ENCODE measurements around the gene ZCCHC10.
A peak's percentile ranks its signal among the peaks of the same experiment; 100 is the strongest.
"Not testable (repeated sequence)": the region's sequence is repeated elsewhere in the genome, so short reads cannot be mapped to it uniquely, and the experiment has no call there.

Gene ZCCHC10

GRCh38 chr5:132972436-132972828 is 53.9 kb downstream of the ZCCHC10 start:
- DNase-seq: not testable (repeated sequence)

DNA sequence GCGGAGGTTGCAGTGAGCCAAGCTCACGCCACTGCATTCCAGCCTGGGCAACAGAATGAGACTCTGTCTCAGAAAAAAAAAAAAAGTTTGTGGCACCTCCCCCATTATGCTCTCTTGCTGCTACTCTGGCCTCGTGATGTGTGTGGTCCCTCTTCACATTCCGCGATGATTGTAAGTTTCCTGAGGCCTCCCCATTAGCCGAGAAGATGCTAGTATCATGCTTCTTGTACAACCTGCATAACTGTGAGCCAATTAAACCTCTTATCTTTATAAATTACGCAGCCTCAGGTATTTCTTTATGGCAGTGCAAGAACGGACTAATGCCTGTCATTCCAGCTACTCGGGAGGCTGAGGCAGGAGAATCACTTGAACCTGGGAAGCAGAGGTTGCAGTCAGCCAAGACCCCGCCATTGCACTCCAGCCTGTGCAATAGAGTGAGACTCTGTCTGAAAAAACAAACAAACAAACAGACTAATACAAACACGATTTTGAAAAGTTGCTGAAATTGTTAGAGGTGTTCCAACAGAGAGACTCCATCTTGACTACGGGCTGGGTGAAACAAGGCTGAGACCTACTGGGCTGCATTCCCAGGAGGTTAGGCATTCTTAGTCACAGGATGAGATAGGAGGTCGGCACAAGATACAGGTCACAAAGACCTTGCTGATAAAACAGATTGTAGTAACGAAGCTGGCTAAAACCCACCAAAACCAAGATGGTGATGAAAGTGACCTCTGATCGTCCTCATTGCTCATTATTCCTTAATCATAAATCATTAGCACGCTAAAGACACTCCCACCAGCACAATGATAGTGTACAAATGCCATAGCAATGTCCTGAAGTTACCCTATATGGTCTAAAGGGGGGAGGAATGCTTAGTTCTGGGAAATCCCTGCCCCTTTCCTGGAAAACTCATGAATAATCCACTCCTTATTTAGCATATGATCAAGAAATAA is 54.6 kb downstream of the ZCCHC10 start:
- no peak for DNase-seq

DNA sequence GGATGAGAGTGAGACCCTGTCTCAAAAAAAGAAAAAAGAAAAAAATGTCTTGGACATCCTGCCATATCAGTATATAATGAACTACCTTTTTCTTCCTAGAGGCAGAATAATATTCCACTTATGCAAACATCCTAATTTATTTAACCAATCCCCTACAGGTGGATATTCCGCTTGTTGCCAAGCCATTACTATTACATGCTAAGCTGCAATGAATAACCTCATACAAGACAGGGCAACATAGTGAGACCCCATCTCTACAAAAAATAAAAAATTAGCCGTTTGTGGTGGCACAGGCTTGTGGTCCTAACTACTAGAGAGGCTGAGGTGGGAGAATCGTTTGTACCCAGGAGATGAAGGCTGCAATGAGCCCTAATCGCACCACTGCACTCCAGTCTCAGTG is 61.2 kb downstream of the ZCCHC10 start:
- no peak for DNase-seq

DNA sequence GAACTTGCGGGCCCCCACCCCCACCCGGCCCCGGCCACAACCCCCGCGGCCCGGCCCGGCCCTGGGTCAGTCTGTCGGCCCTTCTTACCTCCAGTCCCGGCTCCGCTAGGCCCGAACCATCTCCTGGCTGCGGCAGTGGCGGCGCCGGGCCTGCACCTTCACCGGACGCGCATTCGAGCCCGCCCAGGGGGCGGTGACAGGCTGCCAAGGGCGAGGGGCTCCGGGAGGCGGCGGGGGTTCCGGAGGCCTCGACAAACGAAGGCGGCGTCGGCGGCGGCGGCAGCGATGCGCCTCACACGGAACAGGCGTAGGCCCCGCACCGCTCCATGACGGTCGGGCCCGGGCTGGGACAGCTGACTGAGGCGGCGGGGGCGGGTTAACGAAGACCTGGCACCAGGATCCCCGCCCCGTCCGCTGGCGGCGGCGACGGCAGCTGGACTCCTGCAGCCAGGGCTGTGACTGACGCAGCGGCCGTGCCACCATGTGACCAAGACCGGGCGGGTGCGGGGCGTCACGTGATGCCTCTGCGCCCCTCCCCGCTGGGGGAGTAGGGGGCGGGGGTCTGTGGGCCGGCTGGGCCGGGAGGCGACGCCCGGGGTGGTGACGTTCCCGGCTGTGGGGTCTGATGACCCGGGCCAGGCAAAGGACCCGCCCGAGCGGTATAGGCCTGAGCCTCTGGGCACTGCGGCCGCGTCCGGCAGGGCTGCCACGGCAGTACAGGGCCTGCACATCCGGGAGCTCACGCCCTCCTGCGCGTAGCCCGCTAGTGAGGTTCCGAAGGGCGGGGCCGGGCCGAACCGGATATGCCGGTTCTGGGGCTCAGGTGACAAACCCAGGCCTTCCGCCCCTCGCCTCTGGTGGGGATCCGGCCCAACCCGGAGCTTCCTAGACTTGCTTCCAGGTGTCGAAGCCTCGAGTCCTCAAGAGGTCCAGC is 62.9 kb downstream of the ZCCHC10 start, which contains the start of gene AFF4:
AFF4 (minus strand) TSS at position 464 of the 934 bp plus-strand sequence. CDS start 26,445 bp downstream, outside the sequence.
- peak; percentile 81 for DNase-seq

GRCh38 chr5:132962429-132963021 is 63.8 kb downstream of the ZCCHC10 start:
- DNase-seq: peak; percentile 47

DNA sequence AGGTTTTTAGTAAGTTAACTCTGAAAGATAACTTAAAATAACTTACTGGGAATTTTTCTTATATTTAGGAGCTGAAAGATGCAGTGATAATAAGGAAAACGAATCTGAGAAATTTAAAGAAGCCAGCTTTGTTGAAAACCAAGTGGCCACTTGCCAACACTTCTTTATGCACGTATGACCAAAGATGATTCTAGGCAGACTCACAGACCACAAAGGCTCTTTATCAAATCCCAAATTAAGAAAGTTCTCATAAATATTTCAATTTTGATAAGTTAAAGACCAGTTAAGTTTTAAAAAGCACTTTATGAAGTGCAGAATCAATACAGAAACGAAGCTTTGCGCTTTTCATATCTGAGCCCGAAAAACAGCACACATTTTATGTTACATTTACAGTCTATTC is 64.5 kb downstream of the ZCCHC10 start:
- no peak for DNase-seq

- DNase-seq: not testable (repeated sequence)
Observed at GRCh38 chr5:132961123-132961815, 65.1 kb downstream of the ZCCHC10 start.

DNA sequence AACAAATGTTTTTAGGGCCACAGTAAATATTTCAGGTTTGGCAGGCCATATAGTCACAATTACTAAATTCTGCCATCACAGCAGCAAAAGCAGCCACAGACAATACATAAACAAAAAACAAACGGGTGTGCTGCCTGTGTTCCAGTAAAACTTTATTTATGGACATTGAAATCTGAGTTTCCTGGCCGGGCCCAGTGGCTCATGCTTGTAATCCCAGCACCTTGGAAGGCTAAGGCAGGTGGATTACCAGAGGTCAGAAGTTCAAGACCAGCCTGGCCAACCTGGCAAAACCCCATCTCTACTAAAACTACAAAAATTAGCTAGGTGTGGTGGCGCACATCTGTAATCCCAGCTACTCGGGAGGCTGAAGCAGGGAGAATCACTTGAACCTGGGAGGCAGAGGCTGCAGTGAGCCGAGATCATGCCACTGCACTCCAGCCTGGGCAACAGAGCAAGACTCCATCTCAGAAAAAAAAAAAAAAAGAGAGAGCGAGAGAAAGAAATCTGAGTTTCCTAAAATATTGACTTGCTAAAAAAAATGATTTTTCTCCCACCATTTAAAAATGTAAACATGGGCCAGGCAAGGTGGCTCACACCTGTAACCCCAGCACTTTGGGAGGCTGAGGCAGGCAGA is 70.1 kb downstream of the ZCCHC10 start:
- DNase-seq: not testable (repeated sequence)

DNA sequence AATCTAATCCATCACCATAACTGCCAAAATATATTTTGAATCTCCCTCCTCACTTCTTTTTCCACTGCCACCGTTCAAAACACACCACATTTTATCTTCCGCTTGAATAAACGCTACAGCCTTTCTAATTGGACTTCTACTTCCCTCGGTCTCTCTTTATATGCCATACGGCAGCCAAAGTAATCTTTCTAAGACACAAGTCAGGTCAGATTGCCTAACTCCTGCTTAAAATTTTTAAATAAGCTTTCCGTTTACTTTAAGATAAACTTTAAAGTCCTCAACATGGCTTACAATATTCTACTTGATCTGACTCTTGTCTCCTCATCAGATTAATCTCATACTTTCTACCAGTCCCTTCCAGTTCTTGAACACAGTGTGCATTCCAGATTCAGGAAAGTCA is 72.6 kb downstream of the ZCCHC10 start:
- DNase-seq: no peak

DNA sequence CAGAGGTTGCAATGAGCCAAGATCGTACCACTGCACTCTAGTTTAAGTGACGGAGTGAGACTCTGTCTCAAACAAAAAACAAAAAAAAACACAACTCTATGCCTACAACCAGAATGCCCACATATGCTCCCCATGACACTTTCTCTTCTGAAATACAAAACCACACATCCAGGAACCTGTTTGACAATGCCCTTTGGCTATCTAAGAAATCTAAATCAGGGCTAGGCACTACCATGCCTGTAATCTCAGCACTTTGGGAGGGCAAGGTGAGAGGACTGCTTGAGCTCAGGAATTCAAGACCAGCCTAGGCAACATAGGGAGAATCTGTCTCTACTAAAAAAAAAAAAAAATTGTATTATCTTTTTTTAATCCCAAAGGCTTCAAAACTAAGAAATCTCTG is 73.5 kb downstream of the ZCCHC10 start:
- no peak for DNase-seq

DNA sequence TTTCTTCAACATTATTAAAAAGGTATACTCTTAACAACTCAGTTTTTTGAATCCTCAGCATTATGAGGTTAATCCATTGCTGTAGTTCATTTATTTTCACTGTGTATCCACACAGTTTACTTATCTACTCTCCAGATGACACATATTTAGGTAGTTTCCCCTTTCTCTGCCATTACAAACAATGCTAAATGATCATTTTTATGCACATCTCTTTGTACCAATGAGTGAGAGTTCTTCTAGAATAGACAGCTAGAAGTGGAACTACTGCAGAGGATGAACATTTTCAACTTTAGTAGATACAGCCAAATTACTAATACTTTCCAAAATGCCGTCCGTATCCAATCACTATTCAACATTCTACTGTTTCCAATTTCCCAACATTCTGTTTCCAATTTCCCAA is 74.5 kb downstream of the ZCCHC10 start:
- no peak for DNase-seq

DNA sequence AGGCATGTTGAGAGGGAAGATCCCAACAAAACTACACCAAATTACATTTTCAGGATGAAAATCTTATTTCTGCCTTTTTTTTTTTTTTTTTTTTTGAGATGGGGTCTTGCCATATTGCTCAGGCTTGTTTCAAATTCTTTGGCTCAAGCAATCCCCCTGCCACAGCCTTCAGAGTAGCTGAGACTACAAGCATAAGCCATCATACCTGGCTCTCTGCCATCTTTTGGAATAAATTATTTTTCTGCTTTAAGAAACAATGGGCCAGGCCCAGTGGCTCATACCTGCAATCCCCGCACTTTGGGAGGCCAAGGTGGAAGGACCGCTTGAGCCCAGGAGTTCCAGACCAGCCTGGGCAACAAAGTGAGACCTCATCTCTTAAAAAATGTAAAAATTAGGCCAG is 77.2 kb downstream of the ZCCHC10 start:
- DNase-seq: no peak

DNA sequence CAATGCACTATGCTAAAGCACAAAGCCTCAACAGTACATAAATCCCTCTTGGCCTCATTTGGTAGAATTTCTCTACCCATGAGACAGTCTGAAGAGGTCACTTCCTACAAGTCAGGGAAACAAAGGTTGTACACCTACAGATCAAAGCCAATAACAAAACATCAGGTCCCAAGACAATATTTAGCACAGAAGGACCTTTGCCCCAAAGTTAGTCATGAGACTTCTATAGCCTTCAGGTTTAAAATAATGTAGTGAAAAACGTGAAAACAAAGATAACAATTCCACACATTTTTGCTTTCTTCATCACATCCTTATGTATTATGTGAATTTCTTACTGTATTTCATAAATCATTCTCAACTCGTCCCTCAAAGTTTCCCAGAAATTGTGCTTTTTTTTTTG is 78.7 kb downstream of the ZCCHC10 start:
- DNase-seq: no peak
